PC-3 (cell line): Measurements from ENCODE around the gene STK33.

Experiments used
- EZH2 ChIP-seq: fragments of 300-600 bp; sonication (generic); IDR thresholded peaks from one replicate; pipeline ENCODE4 v1.6.1; 2017; ENCODE audit warnings: antibody characterized with exemption, mild to moderate bottlenecking, low read length; ENCODE audit not compliant: unreplicated experiment
- EZH2phosphoT487 ChIP-seq: fragments of 300-600 bp; sonication (generic); IDR thresholded peaks from 2 replicates; pipeline ENCODE4 v1.6.1; 2018; ENCODE audit warnings: mild to moderate bottlenecking, antibody characterized with exemption, low read length, borderline replicate concordance
- TF ChIP-seq, protein P1 (sequence below): fragments of 300-600 bp; sonication (generic); conservative IDR thresholded peaks from 2 replicates; pipeline ENCODE4 v1.5.1; 2017; ENCODE audit warnings: antibody characterized with exemption, low read depth, mild to moderate bottlenecking, low read length

DNA sequence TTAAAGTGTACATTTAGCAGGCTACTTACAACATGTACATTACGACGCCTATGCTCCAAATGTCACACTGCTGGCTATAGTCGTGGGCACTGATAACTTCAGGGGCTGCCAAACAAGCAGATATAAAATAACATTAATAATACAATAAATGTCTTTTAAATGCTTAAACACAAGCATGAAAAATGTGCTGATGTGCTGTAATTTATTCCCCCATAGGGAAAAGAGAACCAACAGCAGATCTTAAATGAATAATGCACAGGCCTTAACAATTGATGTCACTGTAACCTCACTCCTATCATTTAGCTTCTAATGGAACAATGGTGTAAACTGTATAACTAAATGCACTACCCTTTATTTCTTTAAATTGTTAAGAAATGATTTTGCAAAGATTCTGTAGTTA is 153.4 kb downstream of the STK33 start:
- no peak for TF ChIP-seq EZH2
- TF ChIP-seq, protein P1, sequence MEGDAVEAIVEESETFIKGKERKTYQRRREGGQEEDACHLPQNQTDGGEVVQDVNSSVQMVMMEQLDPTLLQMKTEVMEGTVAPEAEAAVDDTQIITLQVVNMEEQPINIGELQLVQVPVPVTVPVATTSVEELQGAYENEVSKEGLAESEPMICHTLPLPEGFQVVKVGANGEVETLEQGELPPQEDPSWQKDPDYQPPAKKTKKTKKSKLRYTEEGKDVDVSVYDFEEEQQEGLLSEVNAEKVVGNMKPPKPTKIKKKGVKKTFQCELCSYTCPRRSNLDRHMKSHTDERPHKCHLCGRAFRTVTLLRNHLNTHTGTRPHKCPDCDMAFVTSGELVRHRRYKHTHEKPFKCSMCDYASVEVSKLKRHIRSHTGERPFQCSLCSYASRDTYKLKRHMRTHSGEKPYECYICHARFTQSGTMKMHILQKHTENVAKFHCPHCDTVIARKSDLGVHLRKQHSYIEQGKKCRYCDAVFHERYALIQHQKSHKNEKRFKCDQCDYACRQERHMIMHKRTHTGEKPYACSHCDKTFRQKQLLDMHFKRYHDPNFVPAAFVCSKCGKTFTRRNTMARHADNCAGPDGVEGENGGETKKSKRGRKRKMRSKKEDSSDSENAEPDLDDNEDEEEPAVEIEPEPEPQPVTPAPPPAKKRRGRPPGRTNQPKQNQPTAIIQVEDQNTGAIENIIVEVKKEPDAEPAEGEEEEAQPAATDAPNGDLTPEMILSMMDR: no peak
- TF ChIP-seq EZH2phosphoT487: no peak
